ENCODE data around the gene ZNF416.

DNA sequence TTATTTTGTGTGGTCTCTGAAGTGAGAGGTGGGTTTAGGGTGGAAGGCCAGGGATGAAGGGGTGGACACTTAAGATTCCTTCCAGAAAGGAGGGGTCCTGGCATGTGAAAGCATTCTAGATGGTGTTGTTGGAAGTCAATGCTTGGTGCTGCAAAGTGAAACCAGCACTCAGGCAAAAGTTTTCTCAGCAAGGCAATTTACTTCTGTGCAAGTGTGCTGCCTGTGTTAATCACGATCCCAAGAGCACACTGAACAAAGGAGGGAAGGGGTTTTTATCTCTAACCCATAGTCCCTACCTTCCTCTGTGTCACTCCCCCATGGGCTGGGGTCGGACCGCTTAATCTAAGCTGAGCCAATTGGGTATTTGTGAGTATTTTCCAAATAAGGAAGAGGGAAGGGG is 36.6 kb upstream of the ZNF416 start:
- TF ChIP-seq EZH2 (IDR thresholded peaks at IDR 0.05) (no peak), POLR2AphosphoS5 (IDR thresholded peaks at IDR 0.05; ENCODE audit: borderline replicate concordance, low read depth, low read length) (no peak), FOXP2 (optimal IDR thresholded peaks at IDR 0.05; ENCODE audit: control extremely low read depth, extremely low read length, insufficient read depth) (no peak)
